Endodermal cell (in vitro differentiated cells): Measurements from ENCODE around the gene GABPB2. TPM values are rescaled to one million over a fixed set of nuclear protein-coding genes. Genes with fewer than 3 reads are reported as not detected.

ENCODE experiments used
- DNase-seq: peaks from one replicate; pipeline ENCODE4 v3.0.0-alpha.2; 2017
- H3K27ac ChIP-seq: 2 replicates; pipeline ENCODE4 v1.5.1; 2013; ENCODE audit warnings: mild to moderate bottlenecking, low read depth, low read length, moderate library complexity
- H3K27me3 ChIP-seq: 2 replicates; pipeline ENCODE4 v1.6.1; 2013; ENCODE audit warnings: mild to moderate bottlenecking, low read length, moderate library complexity; ENCODE audit not compliant: insufficient read depth, control insufficient read depth, poor library complexity, severe bottlenecking
- H3K36me3 ChIP-seq: 2 replicates; pipeline ENCODE4 v1.7.0; 2013; ENCODE audit warnings: mild to moderate bottlenecking, low read length, moderate library complexity; ENCODE audit not compliant: control insufficient read depth, insufficient read depth
- H3K4me1 ChIP-seq: one replicate; pipeline ENCODE4 v1.7.0; 2013; ENCODE audit warnings: low read length; ENCODE audit not compliant: control insufficient read depth, insufficient read depth
- H3K4me3 ChIP-seq: 2 replicates; pipeline ENCODE4 v1.5.1; 2013; ENCODE audit warnings: mild to moderate bottlenecking, low read length, moderate library complexity
- H3K9ac ChIP-seq: 2 replicates; pipeline ENCODE4 v1.6.1; 2013; ENCODE audit warnings: mild to moderate bottlenecking, low read length, moderate library complexity; ENCODE audit not compliant: poor library complexity, severe bottlenecking; ENCODE audit errors: extremely low read depth
- H3K9me3 ChIP-seq: 2 replicates; pipeline ENCODE4 v1.6.1; 2013; ENCODE audit warnings: mild to moderate bottlenecking, low read length, moderate library complexity; ENCODE audit not compliant: control insufficient read depth
- H3K27ac Mint-ChIP-seq: 2 replicates; pipeline ENCODE4 v1.8.0; 2020; ENCODE audit warnings: mixed read lengths
- H3K27me3 Mint-ChIP-seq: 2 replicates; pipeline ENCODE4 v1.8.0; 2021; ENCODE audit warnings: mild to moderate bottlenecking, mixed read lengths; ENCODE audit not compliant: insufficient read depth
- H3K36me3 Mint-ChIP-seq: 2 replicates; pipeline ENCODE4 v1.8.0; 2020; ENCODE audit warnings: low read depth, mixed read lengths
- H3K4me1 Mint-ChIP-seq: 2 replicates; pipeline ENCODE4 v1.8.0; 2020; ENCODE audit warnings: mixed read lengths
- H3K4me3 Mint-ChIP-seq: 2 replicates; pipeline ENCODE4 v1.8.0; 2020; ENCODE audit warnings: mild to moderate bottlenecking, moderate library complexity, mixed read lengths
- H3K9me3 Mint-ChIP-seq: 2 replicates; pipeline ENCODE4 v1.8.0; 2020; ENCODE audit warnings: mild to moderate bottlenecking, mixed read lengths
- WGBS, 2 experiments: methylation state at CpG; one replicate each; pipeline versions ENCODE4 v1.1.5 to v1.1.7; 2013; ENCODE audit warnings: missing lambda C conversion rate in 2 of 2, mixed read lengths in 1 of 2; ENCODE audit not compliant: insufficient coverage in 1 of 2, insufficient read length in 1 of 2; 5-methylcytosine and 5-hydroxymethylcytosine counted together
- total RNA-seq, 2 donors: library from RNA; stranded (reverse); fragmentation: NEBNext Ultra II Directional in 1 of 2; extraction: Animal tissue kit (Norgen Biotek cat#: 25700) in 1 of 2; gene quantifications; 2 replicates in 1 of 2; 3 replicates in 1 of 2; pipeline ENCODE4 v1.2.1, GENCODE V29; 2021
- TF ChIP-seq, protein P1 (sequence below): fragments of 200-600 bp; sonication (generic); conservative IDR thresholded peaks from 2 replicates; pipeline ENCODE4 v1.5.0; 2021; ENCODE audit warnings: antibody characterized with exemption, mild to moderate bottlenecking

The GABPB2 gene
- total RNA-seq, 2 donors from 2014 or later = 7.5 to 7.7 TPM

DNA sequence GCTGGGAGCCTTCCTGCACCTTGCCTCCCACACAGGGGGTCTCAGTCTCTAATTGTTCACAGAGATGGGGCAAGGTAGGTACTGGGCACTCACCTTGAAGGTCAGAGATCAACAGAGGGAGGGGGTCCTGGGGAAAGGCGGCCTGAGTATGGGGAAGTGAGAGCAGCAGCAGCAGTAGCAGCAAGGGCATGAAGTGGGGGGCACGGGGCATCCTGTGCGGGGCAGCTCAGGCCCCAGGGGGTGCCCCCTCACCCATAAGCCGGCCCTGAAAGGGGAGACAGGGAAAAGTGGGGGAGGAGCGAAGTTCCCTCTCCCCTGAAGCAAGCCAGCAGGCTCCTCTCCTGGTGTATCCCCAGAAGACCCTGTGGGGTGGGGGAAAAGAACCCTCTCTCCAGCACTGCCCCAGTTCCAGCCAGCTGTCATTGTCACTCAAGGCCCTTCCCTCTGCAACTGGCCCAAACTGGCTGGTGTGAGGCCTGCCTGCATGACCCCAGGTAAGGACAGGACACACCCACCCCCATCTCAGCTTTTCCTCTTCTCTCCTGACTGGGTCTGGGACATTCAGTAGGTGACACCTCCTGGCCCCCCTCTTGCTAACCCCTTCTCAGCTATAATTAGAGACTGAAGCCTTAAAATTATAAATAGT, 72.0 kb downstream of the GABPB2 start:
- peaks cover 27% of the 10 kb centered on the region for H3K4me1 Mint-ChIP-seq
- WGBS, 2 experiments = 80% methylated on average over 5 of the region's 5 CpGs; no CpG with 5 or more reads in 1 of the 2 experiments
- peaks cover under 1% of the 10 kb centered on the region for H3K27me3 Mint-ChIP-seq
- peaks cover 19% of the 10 kb centered on the region for H3K36me3 Mint-ChIP-seq
- no peak overlapping the region for H3K4me3 Mint-ChIP-seq
- peaks cover 26% of the 10 kb centered on the region for H3K36me3 ChIP-seq
- no peak overlapping the region for H3K27ac ChIP-seq
- no peaks in the 10 kb centered on the region for H3K9me3 Mint-ChIP-seq
- H3K4me1 ChIP-seq = no peaks in the 10 kb centered on the region
- no peaks in the 10 kb centered on the region for H3K27me3 ChIP-seq
- no peak overlapping the region for H3K4me3 ChIP-seq
- TF ChIP-seq, protein P1, sequence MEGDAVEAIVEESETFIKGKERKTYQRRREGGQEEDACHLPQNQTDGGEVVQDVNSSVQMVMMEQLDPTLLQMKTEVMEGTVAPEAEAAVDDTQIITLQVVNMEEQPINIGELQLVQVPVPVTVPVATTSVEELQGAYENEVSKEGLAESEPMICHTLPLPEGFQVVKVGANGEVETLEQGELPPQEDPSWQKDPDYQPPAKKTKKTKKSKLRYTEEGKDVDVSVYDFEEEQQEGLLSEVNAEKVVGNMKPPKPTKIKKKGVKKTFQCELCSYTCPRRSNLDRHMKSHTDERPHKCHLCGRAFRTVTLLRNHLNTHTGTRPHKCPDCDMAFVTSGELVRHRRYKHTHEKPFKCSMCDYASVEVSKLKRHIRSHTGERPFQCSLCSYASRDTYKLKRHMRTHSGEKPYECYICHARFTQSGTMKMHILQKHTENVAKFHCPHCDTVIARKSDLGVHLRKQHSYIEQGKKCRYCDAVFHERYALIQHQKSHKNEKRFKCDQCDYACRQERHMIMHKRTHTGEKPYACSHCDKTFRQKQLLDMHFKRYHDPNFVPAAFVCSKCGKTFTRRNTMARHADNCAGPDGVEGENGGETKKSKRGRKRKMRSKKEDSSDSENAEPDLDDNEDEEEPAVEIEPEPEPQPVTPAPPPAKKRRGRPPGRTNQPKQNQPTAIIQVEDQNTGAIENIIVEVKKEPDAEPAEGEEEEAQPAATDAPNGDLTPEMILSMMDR = no peak
- DNase-seq = no peak
- H3K9ac ChIP-seq = no peak overlapping the region
- H3K9me3 ChIP-seq = no peaks in the 10 kb centered on the region
- H3K27ac Mint-ChIP-seq = no peak overlapping the region

GRCh38 chr1:151143057-151143435, 72.5 kb downstream of the GABPB2 start:
- peak; percentile 49 for DNase-seq
- Histone ChIP-seq H3K9me3 (no peaks in the 10 kb centered on the region), H3K4me1 (no peaks in the 10 kb centered on the region), H3K9ac (no peak overlapping the region), H3K27ac (no peak overlapping the region), H3K27me3 (no peaks in the 10 kb centered on the region), H3K4me3 (no peak overlapping the region), H3K36me3 (peaks cover 22% of the 10 kb centered on the region)
- Mint-ChIP-seq H3K4me1 (peaks cover 27% of the 10 kb centered on the region), H3K4me3 (no peak overlapping the region), H3K27ac (no peak overlapping the region), H3K27me3 (peaks cover 6% of the 10 kb centered on the region), H3K36me3 (peaks cover 16% of the 10 kb centered on the region), H3K9me3 (no peaks in the 10 kb centered on the region)
- 71% methylated on average over 7 of the region's 7 CpGs; no CpG with 5 or more reads in 1 of the 2 experiments for WGBS, 2 experiments
- TF ChIP-seq, protein P1 = no peak

- no peak overlapping the region for H3K27ac Mint-ChIP-seq
- no peak overlapping the region for H3K27ac ChIP-seq
Observed at GRCh38 chr1:151143986-151144385, 73.4 kb downstream of the GABPB2 start.

More at GRCh38 chr1:151143986-151144385, 73.4 kb downstream of the GABPB2 start:
- peaks cover 27% of the 10 kb centered on the region for H3K4me1 Mint-ChIP-seq
- 77% methylated on average over 5 of the region's 5 CpGs; no CpG with 5 or more reads in 1 of the 2 experiments for WGBS, 2 experiments
- H3K9ac ChIP-seq = no peak overlapping the region
- H3K4me3 ChIP-seq = no peak overlapping the region
- no peak overlapping the region for H3K4me3 Mint-ChIP-seq
- peaks cover 11% of the 10 kb centered on the region for H3K36me3 Mint-ChIP-seq
- no peaks in the 10 kb centered on the region for H3K9me3 Mint-ChIP-seq
- H3K9me3 ChIP-seq = no peaks in the 10 kb centered on the region
- H3K27me3 Mint-ChIP-seq = peaks cover 11% of the 10 kb centered on the region
- H3K36me3 ChIP-seq = peaks cover 22% of the 10 kb centered on the region
- peak; percentile 67 for DNase-seq
- H3K4me1 ChIP-seq = no peaks in the 10 kb centered on the region
- H3K27me3 ChIP-seq = no peaks in the 10 kb centered on the region
- TF ChIP-seq, protein P1 = no peak
